Stimulated activated CD4-positive, alpha-beta T cell treated with anti-CD3 and anti-CD28 coated beads, TNF-alpha, amount 100 ng/mL, for 1 hour (primary cell): ENCODE results near the gene GUCY1A1.

ENCODE experiments used
- DNase-seq, 3 donors: peaks; one replicate each; pipeline ENCODE4 v3.0.0-alpha.2; 2020; ENCODE audit warnings: low read depth in 3 of 3, low spot score in 1 of 3

GUCY1A1 gene

GRCh38 chr4:155774033-155774432, 107.4 kb downstream of the GUCY1A1 start:
- DNase-seq = no peak

GRCh38 chr4:155777971-155778735, 111.5 kb downstream of the GUCY1A1 start:
- no peak for DNase-seq

- DNase-seq = no peak
Observed at GRCh38 chr4:155780775-155781174, 114.1 kb downstream of the GUCY1A1 start.

GRCh38 chr4:155781249-155781831, 114.7 kb downstream of the GUCY1A1 start:
- DNase-seq = no peak
